Endothelial cell of umbilical vein (primary cell): ENCODE data around the gene ANKRD44. TPM values are rescaled to one million over a fixed set of nuclear protein-coding genes. Genes with fewer than 3 reads are reported as not detected.

Experiments used
- BruUV-seq: library from RNA; stranded (reverse); fragments of 400-500 nt; replicated peaks from 2 replicates; lab custom pipeline; 2021; lab: Mats Ljungman, UMichigan
- CTCF ChIA-PET: fragments of 300-600, 350-600 bp; sonication (Branson Sonifier 250); formaldehyde crosslinking; loops from one replicate; lab custom pipeline; 2021; ENCODE audit warnings: antibody characterized with exemption, inconsistent platforms; lab: Charles Lee
- POLR2A ChIA-PET: fragments of 300-600, 350-600 bp; sonication (Branson Sonifier 250); formaldehyde crosslinking; loops from one replicate; lab custom pipeline; 2021; ENCODE audit warnings: antibody characterized with exemption, inconsistent platforms; lab: Charles Lee
- DNase-seq: peaks from one replicate; pipeline ENCODE4 v3.0.0-alpha.2; 2011; ENCODE audit warnings: low read depth, low spot score
- FAIRE-seq: peaks from 2 replicates; lab custom pipeline; 2011; peaks lifted over from hg19 to GRCh38; lab: Jason Lieb, UNC
- H2AFZ ChIP-seq: 2 replicates; pipeline ENCODE4 v1.6.0; 2012; ENCODE audit warnings: low read depth, low read length, control low read depth, inconsistent platforms
- H3K27ac ChIP-seq: 2 replicates; pipeline ENCODE4 v1.5.1; 2011; ENCODE audit warnings: low read depth, mild to moderate bottlenecking, control low read depth, low read length, moderate library complexity; ENCODE audit not compliant: insufficient read depth
- H3K27me3 ChIP-seq, 2 experiments: 2 replicates each; pipeline versions ENCODE4 v1.6.0 to v1.6.1; 2011; ENCODE audit warnings: low read length in 2 of 2, mixed read lengths in 1 of 2; ENCODE audit not compliant: control insufficient read depth in 2 of 2, insufficient read depth in 2 of 2
- H3K36me3 ChIP-seq, 2 experiments: 2 replicates in 1 of 2; 3 replicates in 1 of 2; pipeline ENCODE4 v1.5.1; 2011; ENCODE audit warnings: low read length in 2 of 2, mild to moderate bottlenecking in 1 of 2, moderate library complexity in 1 of 2; ENCODE audit not compliant: control insufficient read depth in 2 of 2, insufficient read depth in 2 of 2; ENCODE audit errors: extremely low read depth in 1 of 2
- H3K4me1 ChIP-seq: 3 replicates; pipeline ENCODE4 v1.5.1; 2011; ENCODE audit warnings: mild to moderate bottlenecking, low read length; ENCODE audit not compliant: control insufficient read depth, insufficient read depth; ENCODE audit errors: extremely low read depth
- H3K4me2 ChIP-seq: 2 replicates; pipeline ENCODE4 v1.6.1; 2011; ENCODE audit warnings: low read length, control low read depth, mixed read lengths; ENCODE audit not compliant: insufficient read depth
- H3K4me3 ChIP-seq, 3 experiments: fragments of 200-600 bp in 1 of 3; sonication (generic), shearing (Covaris generic) in 1 of 3; replicated peaks in 1 of 3; 2 replicates each; pipeline ENCODE4 v1.5.1; 2011 to 2016; ENCODE audit warnings: control low read depth in 3 of 3, low read length in 3 of 3, mild to moderate bottlenecking in 2 of 3, inconsistent platforms in 1 of 3, low read depth in 1 of 3, moderate library complexity in 1 of 3; ENCODE audit not compliant: insufficient read depth in 1 of 3
- H3K79me2 ChIP-seq: 2 replicates; pipeline ENCODE4 v1.6.0; 2012; ENCODE audit warnings: low read length, inconsistent platforms; ENCODE audit not compliant: control insufficient read depth, insufficient read depth
- H3K9ac ChIP-seq: replicated peaks from 2 replicates; pipeline ENCODE3; 2011; ENCODE audit warnings: low read length, control low read depth; ENCODE audit not compliant: insufficient read depth; ENCODE audit errors: extremely low read depth
- H3K9me1 ChIP-seq: replicated peaks from 3 replicates; pipeline ENCODE4 v1.6.0; 2011; ENCODE audit warnings: mild to moderate bottlenecking, low read length; ENCODE audit not compliant: control insufficient read depth, insufficient read depth; ENCODE audit errors: extremely low read depth
- H3K9me3 ChIP-seq: replicated peaks from 2 replicates; pipeline ENCODE4 v1.5.1; 2012; ENCODE audit warnings: low read length, inconsistent platforms; ENCODE audit not compliant: control insufficient read depth, insufficient read depth
- H4K20me1 ChIP-seq: replicated peaks from 2 replicates; pipeline ENCODE3; 2011; ENCODE audit warnings: mild to moderate bottlenecking, low read length; ENCODE audit not compliant: control insufficient read depth, insufficient read depth; ENCODE audit errors: extremely low read depth
- EZH2 ChIP-seq: IDR thresholded peaks from 2 replicates; pipeline ENCODE4 v1.6.1; 2012; ENCODE audit warnings: borderline replicate concordance, low read depth, mild to moderate bottlenecking, moderate library complexity, low read length, inconsistent platforms; ENCODE audit not compliant: severe bottlenecking
- FOS ChIP-seq: IDR thresholded peaks from 2 replicates; pipeline ENCODE4 v1.6.1; 2011; ENCODE audit warnings: mild to moderate bottlenecking, low read length, moderate library complexity, borderline replicate concordance; ENCODE audit not compliant: insufficient read depth
- GATA2 ChIP-seq: IDR thresholded peaks from 2 replicates; pipeline ENCODE4 v1.7.0; 2011; ENCODE audit warnings: low read depth, mild to moderate bottlenecking, moderate library complexity, mixed read lengths, low read length; ENCODE audit not compliant: insufficient read length, insufficient read depth
- JUN ChIP-seq: IDR thresholded peaks from 2 replicates; pipeline ENCODE4 v1.6.1; 2011; ENCODE audit warnings: borderline replicate concordance, low read depth; ENCODE audit not compliant: insufficient read length, insufficient read depth
- MYC ChIP-seq: IDR thresholded peaks from one replicate; pipeline ENCODE4 v1.6.1; 2011; ENCODE audit warnings: mild to moderate bottlenecking, low read depth, low read length
- POLR2A ChIP-seq: IDR thresholded peaks from 2 replicates; pipeline ENCODE4 v1.6.1; 2012; ENCODE audit warnings: low read depth, mild to moderate bottlenecking, control low read depth, low read length
- POLR2AphosphoS5 ChIP-seq: IDR thresholded peaks from 2 replicates; pipeline ENCODE4 v1.6.1; 2012; ENCODE audit warnings: low read depth, mild to moderate bottlenecking, control low read depth, low read length, moderate library complexity; ENCODE audit not compliant: insufficient read depth
- dilution Hi-C: fragments of 300-500 bp; cut with MboI; formaldehyde crosslinking; loops from one replicate; pipeline ENCODE4 v1.15.0; 2019; ENCODE audit warnings: low sequenced_read_pairs; ENCODE audit not compliant: extremely low pct_ligation_motif_present
- intact Hi-C: fragments of 100-400 bp; cut with micrococcal nuclease; formaldehyde crosslinking; loops from one replicate; pipeline ENCODE4 v1.10.0; 2022
- polyA plus RNA-seq, 4 experiments: library from polyadenylated mRNA; depleted of rRNA in 3 of 4; stranded (reverse) in 3 of 4; unstranded in 1 of 4; fragments of >200 nt; gene quantifications; 2 replicates each; pipeline versions ENCODE4 v1.2.1 to v1.2.3, GENCODE V29; 2011 to 2012; ENCODE audit warnings: missing spikeins in 1 of 4
- total RNA-seq: library from RNA; stranded (reverse); gene quantifications from 2 replicates; pipeline ENCODE4 v1.2.3, GENCODE V29; 2021
- TF ChIP-seq, protein P1 (sequence below), 2 donors: IDR thresholded peaks; 1 replicate in 1 of 2; 2 replicates in 1 of 2; pipeline ENCODE4 v1.5.1; 2011; ENCODE audit warnings: low read length in 2 of 2, mild to moderate bottlenecking in 2 of 2, moderate library complexity in 2 of 2, control low read depth in 1 of 2, inconsistent platforms in 1 of 2, low read depth in 1 of 2; ENCODE audit not compliant: insufficient read depth in 1 of 2; ENCODE audit errors: extremely low read depth in 1 of 2
- TF ChIP-seq, protein P2 (sequence below): IDR thresholded peaks from 2 replicates; pipeline ENCODE4 v1.6.1; 2011; ENCODE audit not compliant: insufficient read depth, insufficient read length

Gene ANKRD44
- total and polyA plus RNA-seq, 2 donors (not counting 3 experiments of a cell fraction or from before 2014, with no cell fraction given) = 3.4 to 6.1 TPM

DNA sequence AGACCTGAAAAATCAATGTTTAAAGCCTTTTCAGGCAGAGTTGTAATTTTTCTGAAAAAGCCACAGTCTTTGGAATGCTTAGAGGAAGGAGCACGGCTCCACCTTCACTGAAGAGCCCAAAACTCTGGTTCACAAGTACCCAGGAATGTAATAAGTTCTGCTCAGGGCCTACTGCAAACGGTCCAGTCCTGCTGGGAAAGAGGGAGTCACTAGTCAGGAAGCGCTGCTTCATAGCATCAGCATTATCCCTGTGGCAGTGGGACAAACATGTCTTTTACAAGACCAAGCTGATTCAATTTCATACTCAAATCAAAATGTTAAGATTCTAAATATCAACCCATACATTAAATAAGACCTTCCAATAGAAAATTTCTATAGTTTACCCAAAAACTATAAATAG is 231.2 kb downstream of the ANKRD44 start:
- ChIA-PET CTCF (interaction anchor here (1.5 to 1.6 kb wide), 2 partner anchors 20 to 89 kb away, joined by 3 to 7 read pairs; no protein-coding TSS in a partner anchor), POLR2A (interaction anchor here (0.6 kb wide), 1 partner anchor 57 kb away, joined by 3 read pairs; no protein-coding TSS in a partner anchor)
- H2AFZ ChIP-seq = no peak overlapping the region
- TF ChIP-seq, protein P1, sequence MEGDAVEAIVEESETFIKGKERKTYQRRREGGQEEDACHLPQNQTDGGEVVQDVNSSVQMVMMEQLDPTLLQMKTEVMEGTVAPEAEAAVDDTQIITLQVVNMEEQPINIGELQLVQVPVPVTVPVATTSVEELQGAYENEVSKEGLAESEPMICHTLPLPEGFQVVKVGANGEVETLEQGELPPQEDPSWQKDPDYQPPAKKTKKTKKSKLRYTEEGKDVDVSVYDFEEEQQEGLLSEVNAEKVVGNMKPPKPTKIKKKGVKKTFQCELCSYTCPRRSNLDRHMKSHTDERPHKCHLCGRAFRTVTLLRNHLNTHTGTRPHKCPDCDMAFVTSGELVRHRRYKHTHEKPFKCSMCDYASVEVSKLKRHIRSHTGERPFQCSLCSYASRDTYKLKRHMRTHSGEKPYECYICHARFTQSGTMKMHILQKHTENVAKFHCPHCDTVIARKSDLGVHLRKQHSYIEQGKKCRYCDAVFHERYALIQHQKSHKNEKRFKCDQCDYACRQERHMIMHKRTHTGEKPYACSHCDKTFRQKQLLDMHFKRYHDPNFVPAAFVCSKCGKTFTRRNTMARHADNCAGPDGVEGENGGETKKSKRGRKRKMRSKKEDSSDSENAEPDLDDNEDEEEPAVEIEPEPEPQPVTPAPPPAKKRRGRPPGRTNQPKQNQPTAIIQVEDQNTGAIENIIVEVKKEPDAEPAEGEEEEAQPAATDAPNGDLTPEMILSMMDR (IDR thresholded peaks at IDR 0.05; ENCODE audit: extremely low read depth in 1 of 2, insufficient read depth in 1 of 2, low read depth in 1 of 2, low read length in 2 of 2) = no peak
- TF ChIP-seq EZH2 (no peak), POLR2AphosphoS5 (no peak), FOS (no peak), GATA2 (no peak), POLR2A (no peak), JUN (no peak), MYC (no peak)
- TF ChIP-seq, protein P2, sequence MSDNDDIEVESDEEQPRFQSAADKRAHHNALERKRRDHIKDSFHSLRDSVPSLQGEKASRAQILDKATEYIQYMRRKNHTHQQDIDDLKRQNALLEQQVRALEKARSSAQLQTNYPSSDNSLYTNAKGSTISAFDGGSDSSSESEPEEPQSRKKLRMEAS = no peak
- H3K9me3 ChIP-seq = no peaks in the 10 kb centered on the region
- FAIRE-seq (peak; percentile 52), DNase-seq (no peak)
- intact Hi-C loops (loop anchor here (2.0 kb wide), 2 partner anchors 67 to 231 kb away; partner anchors contain the start of gene ANKRD44), dilution Hi-C loops (no loop called here)
- peaks cover 0 to 1% of the 10 kb centered on the region in 2 experiments for H3K27me3 ChIP-seq
- no peak overlapping the region for H3K4me2 ChIP-seq
- H3K27ac ChIP-seq = no peak overlapping the region
- no peaks in the 10 kb centered on the region for H3K79me2 ChIP-seq
- no peak overlapping the region for H3K4me3 ChIP-seq
- no peaks in the 10 kb centered on the region for H3K9me1 ChIP-seq
- no peaks in the 10 kb centered on the region for H3K36me3 ChIP-seq
- no TSS peak for BruUV-seq
- H3K9ac ChIP-seq = no peak overlapping the region
- peaks cover 10% of the 10 kb centered on the region for H3K4me1 ChIP-seq
- H4K20me1 ChIP-seq = no peaks in the 10 kb centered on the region
